Measurements from ENCODE around the gene ASCL4.

DNA sequence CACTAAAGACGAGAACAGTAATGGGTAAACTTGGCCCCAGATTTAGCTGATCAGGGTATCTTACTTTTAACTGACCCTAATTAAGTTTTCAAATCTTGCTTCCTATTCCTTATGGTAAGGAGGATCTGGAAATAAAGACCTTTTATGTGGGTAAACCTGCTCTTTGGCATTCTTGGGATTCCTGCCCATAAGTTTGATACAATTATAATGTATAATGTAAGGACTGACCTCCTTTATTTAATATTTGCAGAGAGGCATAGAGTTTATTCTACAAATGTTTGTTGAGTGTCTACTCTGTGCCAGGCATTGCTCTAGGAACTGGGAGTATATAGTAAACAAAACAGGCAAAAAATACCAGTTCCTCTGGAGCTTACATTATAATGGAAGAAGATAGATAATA, 9.2 kb upstream of the ASCL4 start:
- no peak for TF ChIP-seq TP53 (CRISPR knock-in tag; IDR thresholded peaks at IDR 0.05)
- TF ChIP-seq, protein P1, sequence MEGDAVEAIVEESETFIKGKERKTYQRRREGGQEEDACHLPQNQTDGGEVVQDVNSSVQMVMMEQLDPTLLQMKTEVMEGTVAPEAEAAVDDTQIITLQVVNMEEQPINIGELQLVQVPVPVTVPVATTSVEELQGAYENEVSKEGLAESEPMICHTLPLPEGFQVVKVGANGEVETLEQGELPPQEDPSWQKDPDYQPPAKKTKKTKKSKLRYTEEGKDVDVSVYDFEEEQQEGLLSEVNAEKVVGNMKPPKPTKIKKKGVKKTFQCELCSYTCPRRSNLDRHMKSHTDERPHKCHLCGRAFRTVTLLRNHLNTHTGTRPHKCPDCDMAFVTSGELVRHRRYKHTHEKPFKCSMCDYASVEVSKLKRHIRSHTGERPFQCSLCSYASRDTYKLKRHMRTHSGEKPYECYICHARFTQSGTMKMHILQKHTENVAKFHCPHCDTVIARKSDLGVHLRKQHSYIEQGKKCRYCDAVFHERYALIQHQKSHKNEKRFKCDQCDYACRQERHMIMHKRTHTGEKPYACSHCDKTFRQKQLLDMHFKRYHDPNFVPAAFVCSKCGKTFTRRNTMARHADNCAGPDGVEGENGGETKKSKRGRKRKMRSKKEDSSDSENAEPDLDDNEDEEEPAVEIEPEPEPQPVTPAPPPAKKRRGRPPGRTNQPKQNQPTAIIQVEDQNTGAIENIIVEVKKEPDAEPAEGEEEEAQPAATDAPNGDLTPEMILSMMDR (IDR thresholded peaks at IDR 0.05), result no peak
- TF ChIP-seq JUN (CRISPR knock-in tag; IDR thresholded peaks at IDR 0.05), result no peak
- TF ChIP-seq, protein P2, sequence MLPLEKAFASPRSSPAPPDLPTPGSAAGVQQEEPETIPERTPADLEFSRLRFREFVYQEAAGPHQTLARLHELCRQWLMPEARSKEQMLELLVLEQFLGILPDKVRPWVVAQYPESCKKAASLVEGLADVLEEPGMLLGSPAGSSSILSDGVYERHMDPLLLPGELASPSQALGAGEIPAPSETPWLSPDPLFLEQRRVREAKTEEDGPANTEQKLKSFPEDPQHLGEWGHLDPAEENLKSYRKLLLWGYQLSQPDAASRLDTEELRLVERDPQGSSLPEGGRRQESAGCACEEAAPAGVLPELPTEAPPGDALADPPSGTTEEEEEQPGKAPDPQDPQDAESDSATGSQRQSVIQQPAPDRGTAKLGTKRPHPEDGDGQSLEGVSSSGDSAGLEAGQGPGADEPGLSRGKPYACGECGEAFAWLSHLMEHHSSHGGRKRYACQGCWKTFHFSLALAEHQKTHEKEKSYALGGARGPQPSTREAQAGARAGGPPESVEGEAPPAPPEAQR (CRISPR knock-in tag; IDR thresholded peaks at IDR 0.05), result no peak
- TF ChIP-seq, protein P3, sequence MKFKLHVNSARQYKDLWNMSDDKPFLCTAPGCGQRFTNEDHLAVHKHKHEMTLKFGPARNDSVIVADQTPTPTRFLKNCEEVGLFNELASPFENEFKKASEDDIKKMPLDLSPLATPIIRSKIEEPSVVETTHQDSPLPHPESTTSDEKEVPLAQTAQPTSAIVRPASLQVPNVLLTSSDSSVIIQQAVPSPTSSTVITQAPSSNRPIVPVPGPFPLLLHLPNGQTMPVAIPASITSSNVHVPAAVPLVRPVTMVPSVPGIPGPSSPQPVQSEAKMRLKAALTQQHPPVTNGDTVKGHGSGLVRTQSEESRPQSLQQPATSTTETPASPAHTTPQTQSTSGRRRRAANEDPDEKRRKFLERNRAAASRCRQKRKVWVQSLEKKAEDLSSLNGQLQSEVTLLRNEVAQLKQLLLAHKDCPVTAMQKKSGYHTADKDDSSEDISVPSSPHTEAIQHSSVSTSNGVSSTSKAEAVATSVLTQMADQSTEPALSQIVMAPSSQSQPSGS (CRISPR knock-in tag; IDR thresholded peaks at IDR 0.05; ENCODE audit: borderline replicate concordance, low read depth), result no peak
- TF ChIP-seq, protein P4, sequence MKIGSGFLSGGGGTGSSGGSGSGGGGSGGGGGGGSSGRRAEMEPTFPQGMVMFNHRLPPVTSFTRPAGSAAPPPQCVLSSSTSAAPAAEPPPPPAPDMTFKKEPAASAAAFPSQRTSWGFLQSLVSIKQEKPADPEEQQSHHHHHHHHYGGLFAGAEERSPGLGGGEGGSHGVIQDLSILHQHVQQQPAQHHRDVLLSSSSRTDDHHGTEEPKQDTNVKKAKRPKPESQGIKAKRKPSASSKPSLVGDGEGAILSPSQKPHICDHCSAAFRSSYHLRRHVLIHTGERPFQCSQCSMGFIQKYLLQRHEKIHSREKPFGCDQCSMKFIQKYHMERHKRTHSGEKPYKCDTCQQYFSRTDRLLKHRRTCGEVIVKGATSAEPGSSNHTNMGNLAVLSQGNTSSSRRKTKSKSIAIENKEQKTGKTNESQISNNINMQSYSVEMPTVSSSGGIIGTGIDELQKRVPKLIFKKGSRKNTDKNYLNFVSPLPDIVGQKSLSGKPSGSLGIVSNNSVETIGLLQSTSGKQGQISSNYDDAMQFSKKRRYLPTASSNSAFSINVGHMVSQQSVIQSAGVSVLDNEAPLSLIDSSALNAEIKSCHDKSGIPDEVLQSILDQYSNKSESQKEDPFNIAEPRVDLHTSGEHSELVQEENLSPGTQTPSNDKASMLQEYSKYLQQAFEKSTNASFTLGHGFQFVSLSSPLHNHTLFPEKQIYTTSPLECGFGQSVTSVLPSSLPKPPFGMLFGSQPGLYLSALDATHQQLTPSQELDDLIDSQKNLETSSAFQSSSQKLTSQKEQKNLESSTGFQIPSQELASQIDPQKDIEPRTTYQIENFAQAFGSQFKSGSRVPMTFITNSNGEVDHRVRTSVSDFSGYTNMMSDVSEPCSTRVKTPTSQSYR (CRISPR knock-in tag; IDR thresholded peaks at IDR 0.05), result no peak
- TF ChIP-seq, protein P5, sequence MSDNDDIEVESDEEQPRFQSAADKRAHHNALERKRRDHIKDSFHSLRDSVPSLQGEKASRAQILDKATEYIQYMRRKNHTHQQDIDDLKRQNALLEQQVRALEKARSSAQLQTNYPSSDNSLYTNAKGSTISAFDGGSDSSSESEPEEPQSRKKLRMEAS (CRISPR knock-in tag; IDR thresholded peaks at IDR 0.05), result no peak
- no peak for TF ChIP-seq PRRX2 (CRISPR knock-in tag; IDR thresholded peaks at IDR 0.05)
- no peak for TF ChIP-seq USF2 (CRISPR knock-in tag; IDR thresholded peaks at IDR 0.05)
- no peak for TF ChIP-seq TEAD4 (CRISPR knock-in tag; IDR thresholded peaks at IDR 0.05)
